DOHH2 (cell line): ENCODE measurements around the gene PALLD.

Experiments used
- CTCF ChIP-seq: fragments of 200-600 bp; sonication (generic); IDR thresholded peaks from one replicate; pipeline ENCODE4 v1.5.1; 2014; ENCODE audit warnings: antibody characterized with exemption, mild to moderate bottlenecking, low read depth, low read length; ENCODE audit not compliant: poor library complexity, severe bottlenecking
- EZH2phosphoT487 ChIP-seq: fragments of 200-600 bp; sonication (generic); IDR thresholded peaks from 2 replicates; pipeline ENCODE4 v1.6.1; 2017; ENCODE audit warnings: borderline replicate concordance, mild to moderate bottlenecking, antibody characterized with exemption, low read length, moderate library complexity, mixed read lengths

DNA sequence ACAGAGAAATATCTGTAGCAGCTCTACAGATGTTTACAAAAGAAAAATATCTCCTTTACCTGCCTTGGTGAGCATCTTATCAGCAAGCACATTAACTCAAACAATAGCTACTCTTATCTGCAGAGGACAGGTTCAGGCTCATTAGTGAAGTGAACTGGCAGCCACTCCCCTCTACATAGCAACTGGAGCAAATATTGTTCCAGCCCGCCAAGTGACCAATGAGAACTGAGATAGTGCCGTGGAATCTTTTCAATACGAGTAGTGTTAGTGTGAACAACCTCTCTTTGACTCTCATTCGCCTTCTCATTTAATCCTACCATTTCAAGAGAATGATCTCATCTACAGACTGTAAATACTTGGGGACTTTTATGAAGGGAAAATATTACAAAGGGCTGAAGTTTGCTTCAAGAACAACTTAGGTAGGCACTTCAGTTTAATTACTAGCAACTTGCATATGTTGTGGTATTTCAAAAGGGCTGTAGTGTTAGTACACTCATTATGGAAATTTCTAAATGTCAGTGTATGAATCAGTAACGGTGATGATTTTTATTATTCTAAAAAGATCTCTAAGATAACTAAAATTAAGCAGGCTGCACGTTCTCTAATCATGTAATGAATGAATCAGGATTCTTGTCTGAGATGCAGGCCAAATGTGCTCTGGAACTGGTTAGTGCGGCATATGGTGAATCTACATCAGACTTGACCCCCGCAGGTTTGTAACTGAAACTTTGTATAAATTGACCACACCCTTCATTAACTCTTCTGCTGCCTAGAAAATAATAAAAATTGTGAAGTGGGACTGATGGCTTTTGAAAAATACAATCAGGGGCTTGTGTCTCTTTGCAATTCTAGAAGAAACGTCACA, 72.4 kb downstream of the PALLD start:
- TF ChIP-seq CTCF: no peak
- no peak for TF ChIP-seq EZH2phosphoT487
